GM18508 (cell line): ENCODE results near the gene IFRD2.
"Not testable (repeated sequence)": the region's sequence is repeated elsewhere in the genome, so short reads cannot be mapped to it uniquely, and the experiment has no call there.

Source experiments
- ATAC-seq: cut with Tn5 transposase; IDR thresholded peaks from one replicate; pipeline ENCODE4 v1.9.1; 2021; ENCODE audit warnings: moderate number of reproducible peaks; ENCODE audit not compliant: insufficient read depth, unreplicated experiment

Gene IFRD2

DNA sequence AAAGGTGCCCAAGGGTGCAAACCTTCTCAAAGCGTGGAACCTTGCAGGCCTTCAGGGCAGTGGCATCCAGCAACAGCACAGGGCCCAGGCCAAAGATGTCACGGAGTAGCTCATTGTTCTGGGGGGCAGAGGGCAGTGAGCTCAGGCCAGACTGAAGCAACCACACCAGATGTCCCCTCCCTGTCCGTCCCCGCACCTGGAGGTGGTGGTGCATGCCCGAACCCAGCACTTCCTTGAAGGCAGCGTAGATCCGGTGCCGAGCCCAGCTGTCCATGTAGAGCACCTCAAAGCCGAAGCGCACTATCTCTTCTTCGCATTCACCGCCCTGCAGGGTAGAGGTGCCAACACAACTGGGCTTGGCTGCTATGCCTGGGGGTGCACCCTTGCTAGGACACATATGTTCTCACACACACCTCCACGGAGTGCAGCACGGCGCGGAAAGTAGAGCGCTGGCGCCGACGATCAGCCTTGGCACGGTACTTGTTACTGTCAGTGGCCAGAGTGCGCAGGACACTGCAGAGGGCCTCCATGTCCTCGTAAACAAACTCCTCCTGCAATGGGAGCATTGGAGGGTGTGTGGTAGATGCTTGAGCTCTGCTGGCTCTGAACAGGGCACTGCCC lies 3.7 kb downstream of the IFRD2 start:
- ATAC-seq = no peak

GRCh38 chr3:50287262-50287661 lies 5.0 kb downstream of the IFRD2 start:
- ATAC-seq = no peak

DNA sequence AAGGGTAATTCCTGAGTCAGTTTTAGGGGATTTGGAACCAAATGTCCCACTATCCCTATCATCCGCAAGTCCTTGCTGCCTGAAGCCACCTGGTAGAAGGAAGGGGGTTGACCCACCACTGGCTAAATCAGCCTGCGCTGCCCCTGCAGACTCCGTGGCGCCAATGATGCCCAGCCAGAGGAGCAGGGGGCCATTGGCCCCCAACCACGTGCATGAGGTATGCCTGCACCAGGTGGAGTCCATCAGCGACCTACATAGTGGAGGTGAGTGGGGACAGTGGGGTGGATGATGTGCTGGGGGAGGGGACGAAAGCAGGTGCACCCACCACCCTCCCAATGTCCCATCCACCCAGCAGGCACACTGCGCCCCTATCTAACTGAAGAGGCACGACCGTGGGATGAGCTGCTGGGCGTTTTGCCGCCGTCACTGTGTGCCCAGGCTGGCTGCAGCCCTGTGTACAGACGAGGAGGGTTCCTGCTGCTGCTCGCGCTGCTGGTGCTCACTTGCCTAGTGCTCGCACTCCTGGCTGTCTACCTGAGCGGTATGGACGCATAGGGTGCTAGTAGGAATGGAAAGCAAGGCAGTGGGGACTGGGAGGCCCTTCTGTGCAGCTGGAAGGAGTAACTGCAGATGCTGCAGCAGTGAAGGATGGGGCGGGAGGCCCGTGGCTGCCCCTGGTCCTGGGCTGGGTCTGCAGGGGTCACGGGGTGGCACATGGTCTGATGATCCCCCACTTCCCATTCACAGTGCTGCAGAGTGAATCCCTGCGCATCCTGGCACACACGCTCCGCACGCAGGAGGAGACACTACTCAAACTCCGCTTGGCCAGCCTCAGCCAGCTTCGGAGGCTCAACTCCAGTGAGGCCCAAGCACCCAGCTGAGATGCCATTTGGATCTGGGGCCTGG lies 5.7 kb downstream of the IFRD2 start:
- ATAC-seq = no peak

DNA sequence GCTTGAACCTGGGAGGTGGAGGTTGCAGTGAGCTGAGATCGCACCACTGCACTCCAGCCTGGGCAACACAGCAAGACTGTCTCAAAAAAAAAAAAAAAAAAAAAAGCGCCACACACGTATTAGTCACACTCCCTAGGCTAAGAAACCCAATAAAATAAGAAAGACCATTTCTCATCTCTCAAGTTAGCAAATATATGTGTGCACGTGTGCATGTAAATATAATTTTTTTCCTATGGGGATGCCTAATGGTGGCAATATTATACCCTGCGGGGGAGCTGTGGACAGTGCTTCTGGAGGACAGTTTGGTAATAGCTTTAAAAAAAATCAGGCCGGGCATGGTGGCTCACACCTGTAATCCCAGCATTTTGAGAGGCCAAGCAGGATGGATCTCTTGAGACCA lies 8.1 kb downstream of the IFRD2 start:
- ATAC-seq = not testable (repeated sequence)

GRCh38 chr3:50279255-50280016 lies 12.8 kb downstream of the IFRD2 start:
- ATAC-seq = no peak

DNA sequence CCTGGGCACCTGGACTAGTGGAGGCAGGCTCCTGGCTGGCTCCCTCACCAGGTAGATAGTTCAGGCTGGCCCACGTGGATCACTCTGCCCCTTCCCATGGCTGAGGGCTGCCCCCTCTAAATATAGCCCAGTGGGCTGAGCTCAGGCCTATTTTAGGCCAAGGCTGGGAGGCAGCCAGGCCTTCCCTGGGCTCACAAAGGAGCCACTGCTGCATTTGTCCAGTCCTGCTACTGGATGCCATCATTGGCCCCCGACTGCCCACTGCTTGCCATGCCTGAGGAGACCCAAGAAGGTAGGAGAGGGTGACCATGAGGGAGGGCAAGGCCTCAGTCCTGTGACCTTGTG lies 13.4 kb downstream of the IFRD2 start, which contains the start of gene LSMEM2:
TSS of gene LSMEM2 (plus strand) at position 208 of the 345 bp plus-strand sequence. CDS start at position 235, 27 bp downstream.
- no peak for ATAC-seq

DNA sequence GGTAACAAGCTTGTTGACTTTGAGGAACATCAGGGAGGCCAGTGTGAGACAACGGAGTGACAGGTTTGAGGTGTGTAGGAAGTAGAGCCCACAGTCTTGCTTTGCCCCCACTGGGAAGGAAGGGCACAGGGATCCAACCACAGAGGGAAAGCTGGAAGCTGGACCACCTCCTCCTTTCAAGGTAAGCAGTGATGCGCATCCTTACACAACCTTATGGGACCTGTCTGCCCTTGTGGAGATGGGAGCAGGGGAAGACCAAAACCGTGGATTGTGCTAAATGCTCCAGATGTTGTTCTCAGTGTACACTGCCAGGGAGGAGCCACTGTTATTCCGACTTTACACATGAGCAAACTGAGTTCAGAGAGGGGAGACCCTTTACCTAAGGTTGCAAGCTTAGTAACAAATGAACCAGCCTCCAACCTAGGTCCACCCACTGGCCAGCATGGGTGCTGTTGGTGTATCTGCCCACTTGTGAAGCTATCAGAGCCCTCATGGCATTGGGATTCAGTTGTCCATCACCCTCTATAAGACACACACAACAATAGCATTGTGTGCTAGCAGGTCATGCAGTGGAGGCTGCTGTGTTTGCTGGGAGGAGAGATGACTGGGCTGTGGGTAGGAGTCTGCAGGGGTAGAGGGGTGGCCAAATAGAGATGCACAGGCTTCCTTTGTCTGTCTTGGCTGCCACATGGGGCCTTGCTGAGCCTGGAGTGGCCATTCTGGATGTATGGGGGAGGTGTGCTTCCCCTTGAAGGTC lies 13.9 kb downstream of the IFRD2 start:
- ATAC-seq = no peak

- no peak for ATAC-seq
These were observed 15.5 kb downstream of the IFRD2 start for GRCh38 chr3:50276762-50277101.

DNA sequence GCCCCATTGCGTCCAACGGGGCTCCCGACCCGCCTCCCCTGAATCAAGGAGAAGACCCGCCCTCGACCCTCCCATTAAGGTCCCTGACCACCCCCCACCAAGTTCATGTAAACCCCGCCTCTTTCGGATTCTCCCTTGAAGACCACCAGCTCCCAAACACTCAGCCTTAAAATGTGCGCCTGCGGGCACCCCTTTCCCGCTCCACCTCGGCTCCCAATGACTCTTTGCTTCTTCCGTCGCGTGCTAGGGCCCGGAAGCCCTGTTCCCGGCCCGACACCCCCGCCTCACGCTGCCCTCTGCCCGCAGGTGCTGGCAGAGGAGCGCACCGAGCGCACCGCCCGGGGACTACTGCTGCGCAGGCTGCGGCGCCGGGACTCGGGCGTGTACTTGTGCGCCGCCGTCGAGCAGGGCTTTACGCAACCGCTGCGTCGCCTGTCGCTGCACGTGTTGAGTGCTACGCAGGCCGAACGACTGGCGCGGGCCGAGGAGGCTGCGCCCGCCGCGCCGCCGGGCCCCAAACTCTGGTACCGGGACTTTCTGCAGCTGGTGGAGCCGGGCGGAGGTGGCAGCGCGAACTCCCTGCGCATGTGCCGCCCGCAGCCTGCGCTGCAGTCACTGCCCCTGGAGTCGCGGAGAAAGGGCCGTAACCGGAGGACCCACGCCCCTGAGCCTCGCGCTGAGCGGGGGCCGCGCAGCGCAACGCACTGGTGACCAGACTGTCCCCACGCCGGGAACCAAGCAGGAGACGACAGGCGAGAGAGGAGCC lies 16.1 kb downstream of the IFRD2 start:
- no peak for ATAC-seq

GRCh38 chr3:50275141-50275995 lies 16.9 kb downstream of the IFRD2 start:
- no peak for ATAC-seq

GRCh38 chr3:50274371-50275104 lies 17.7 kb downstream of the IFRD2 start:
- no peak for ATAC-seq

GRCh38 chr3:50273689-50274065 lies 18.6 kb downstream of the IFRD2 start:
- no peak for ATAC-seq

DNA sequence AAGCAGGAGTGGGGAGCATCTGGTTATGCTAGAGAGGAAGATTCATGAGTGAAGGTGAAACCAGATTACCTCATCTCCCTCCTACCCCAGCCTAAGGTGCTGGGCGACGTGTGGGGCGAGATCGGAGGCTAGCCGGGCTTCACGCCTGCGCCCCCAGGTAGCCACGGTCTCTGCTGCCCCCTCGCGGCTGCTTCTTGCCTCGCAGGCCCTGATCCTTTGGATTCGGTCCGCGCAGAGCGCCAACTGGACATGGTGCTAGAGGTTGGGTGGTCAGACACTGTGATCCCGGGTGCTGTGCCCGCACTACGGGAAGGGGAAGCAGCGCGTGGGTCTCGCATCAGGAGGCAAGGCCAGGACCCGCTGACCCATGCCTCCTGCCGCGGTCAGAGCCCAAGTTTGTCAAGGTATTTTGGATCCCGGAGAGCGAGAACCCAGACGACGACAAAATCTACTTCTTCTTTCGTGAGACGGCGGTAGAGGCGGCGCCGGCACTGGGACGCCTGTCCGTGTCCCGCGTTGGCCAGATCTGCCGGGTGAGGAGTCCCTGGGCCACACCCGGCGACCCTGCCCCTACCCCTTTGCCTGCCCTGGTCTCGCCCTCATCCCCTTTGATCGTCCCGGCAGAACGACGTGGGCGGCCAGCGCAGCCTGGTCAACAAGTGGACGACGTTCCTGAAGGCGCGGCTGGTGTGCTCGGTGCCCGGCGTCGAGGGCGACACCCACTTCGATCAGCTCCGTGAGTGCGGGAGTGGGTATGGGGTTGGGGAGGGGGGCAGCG lies 19.1 kb downstream of the IFRD2 start:
- peak; percentile 70 for ATAC-seq

GRCh38 chr3:50272538-50272910 lies 19.7 kb downstream of the IFRD2 start:
- not testable (repeated sequence) for ATAC-seq

DNA sequence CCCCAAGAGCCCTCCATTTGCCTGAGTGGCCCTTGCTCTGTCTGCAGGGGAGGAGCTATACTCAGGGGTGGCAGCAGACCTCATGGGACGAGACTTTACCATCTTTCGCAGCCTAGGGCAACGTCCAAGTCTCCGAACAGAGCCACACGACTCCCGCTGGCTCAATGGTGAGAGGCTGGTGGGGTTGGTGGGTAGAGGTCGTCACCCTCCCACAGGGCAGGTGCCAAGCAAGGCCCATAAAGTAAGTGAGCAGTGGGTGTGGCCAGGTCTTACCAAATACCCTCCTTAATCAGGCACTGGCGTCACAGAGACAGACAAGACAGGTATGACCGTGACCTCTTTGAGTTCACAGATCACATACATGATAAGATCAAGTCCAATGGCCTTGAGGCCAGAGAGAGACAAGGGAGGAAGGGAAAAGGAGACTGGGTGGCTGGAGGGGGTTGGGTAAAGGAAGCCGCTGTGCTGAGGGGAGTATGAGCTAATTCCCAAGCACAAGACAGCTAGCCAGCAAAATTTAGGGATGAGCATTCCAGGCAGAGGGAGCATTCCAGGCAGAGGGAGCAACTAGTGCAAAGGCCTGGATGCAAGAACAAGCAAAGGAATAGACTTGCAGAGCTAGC lies 20.8 kb downstream of the IFRD2 start:
- no peak for ATAC-seq

DNA sequence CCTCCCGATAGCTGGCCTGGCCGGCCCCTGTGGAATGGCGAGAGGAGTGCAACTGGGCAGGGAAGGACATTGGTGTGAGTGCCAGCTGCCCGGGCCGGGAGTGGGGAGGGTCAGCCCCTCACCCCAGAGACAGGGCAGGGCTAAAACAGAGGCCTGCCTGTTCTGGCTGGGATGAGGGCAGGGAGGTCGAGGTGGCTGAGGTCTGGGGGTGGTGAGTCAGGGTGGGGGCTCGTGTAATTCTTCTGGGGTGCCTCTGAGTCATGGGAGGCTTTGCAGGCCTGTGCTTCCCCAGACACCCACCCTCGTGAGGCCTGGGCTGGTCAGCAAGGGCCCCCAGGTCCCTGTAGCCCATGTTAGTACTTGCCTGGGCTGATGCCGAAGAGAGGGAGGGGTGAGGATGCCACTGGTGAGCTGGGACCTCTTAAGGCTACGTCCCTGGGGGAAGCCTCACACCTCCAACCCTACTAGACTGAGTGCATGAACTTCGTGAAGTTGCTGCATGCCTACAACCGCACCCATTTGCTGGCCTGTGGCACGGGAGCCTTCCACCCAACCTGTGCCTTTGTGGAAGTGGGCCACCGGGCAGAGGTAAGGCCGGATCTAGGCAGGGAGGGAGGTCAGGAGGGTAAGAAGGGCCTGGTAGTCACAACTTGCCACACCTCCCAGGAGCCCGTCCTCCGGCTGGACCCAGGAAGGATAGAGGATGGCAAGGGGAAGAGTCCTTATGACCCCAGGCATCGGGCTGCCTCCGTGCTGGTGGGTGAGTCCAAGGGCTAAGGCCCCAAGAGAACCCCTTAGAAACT lies 21.6 kb downstream of the IFRD2 start:
- ATAC-seq = no peak
